GM12872 (cell line): Measurements from ENCODE around the gene NT5DC4.

Experiments
- CTCF ChIP-seq: IDR thresholded peaks from 3 replicates; pipeline ENCODE4 v1.5.1; 2011; ENCODE audit warnings: low read depth, mild to moderate bottlenecking, low read length, moderate library complexity; ENCODE audit not compliant: insufficient read depth

The NT5DC4 gene

DNA sequence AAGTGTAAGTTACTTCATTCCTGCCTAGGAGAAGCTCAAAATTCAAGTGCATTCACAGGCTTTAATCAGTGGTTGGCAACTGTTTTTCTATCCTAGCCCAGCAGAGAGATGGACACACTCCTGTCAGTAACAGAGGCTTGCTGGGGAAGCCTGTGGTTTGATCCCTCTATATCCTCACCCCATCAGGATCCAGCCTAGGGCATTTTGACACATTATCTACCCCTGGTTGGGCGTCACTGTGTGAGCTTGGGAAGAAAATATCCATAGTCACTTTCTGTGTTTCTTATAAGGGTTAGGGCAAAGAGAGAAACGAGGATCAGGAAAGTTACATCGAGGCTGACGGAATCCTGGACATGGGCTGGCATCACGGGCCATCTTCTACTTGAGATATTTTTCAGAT, 10.0 kb downstream of the NT5DC4 start:
- no peak for TF ChIP-seq CTCF

DNA sequence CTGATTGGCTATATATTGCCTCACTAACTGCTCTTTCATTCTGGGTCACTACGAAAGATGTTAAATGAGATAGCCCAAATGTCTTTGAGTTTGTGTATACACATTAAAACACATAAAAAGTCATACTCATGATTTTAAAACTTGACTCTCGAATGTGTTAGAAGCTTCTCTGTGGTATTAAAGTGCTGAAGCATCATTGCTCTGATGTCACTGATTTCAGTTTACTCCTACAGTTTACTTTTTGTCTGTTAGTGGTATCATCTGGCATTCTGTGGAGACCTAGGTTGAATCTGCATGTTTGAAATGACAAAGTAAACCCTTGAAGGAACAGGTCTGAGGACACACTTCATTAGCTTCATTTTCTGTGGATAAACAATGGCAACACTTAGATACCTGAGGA, 10.7 kb downstream of the NT5DC4 start:
- TF ChIP-seq CTCF, result no peak

- no peak for TF ChIP-seq CTCF
These were observed 12.6 kb downstream of the NT5DC4 start for GRCh38 chr2:112733456-112733855.

DNA sequence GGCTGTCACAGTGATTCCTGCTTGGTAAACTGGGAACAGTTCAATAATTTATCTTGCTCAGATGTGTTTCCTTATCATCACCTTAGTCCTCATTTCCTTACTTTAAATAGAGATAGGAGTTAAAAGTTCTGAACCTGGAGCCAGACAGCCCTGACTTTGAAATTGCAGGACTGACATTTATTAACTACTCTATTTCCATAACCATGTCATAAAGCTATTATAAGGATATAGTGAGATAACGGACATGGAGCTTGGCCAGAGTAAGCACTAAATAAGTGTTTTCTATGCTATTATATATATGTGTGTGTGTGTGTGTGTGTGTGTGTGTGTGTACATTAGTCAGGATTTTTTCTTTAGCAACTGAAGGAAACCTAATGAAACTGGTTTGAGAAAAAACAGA, 13.1 kb downstream of the NT5DC4 start:
- no peak for TF ChIP-seq CTCF

GRCh38 chr2:112737542-112738232, 16.9 kb downstream of the NT5DC4 start:
- TF ChIP-seq CTCF, result no peak

- no peak for TF ChIP-seq CTCF
These were observed 19.7 kb downstream of the NT5DC4 start for GRCh38 chr2:112740527-112740926.

DNA sequence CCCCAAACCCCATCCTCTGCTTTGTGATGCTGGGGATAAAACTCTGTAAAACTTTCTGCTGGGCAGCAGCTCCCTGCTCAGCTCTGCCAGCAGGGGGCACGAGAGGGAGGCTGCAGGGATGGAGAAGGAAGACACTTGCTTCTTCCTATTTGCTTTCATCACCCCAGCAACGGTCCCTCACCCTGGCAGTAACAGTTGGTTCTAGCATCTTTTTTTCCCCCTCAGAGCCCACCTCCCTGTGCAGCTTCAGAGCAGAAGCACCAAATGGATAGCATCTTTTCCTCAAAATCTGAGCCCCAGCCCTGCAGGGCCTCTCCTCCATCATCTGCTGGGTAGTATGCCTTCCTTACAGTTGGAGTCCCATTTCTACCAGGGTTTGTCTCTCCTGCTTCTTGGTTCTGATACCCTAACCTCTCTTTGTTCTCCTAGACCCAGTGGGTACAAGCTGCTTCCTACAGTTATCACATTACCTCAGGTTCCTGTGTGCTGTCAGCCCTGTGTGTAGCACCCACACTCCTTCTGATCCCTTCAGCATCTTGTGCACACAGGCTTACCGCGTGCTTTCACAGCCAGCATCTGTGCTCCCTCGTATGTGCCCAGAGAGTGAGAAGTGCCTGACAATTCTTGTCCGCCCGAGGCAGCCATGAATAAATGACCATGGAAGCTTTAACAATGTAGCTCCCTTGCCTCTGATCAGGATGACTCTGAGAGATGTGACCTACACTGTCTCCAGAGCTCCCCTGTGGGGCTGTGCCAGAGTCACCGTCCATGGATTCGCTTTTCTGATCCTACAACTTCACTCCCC, 29.1 kb downstream of the NT5DC4 start:
- TF ChIP-seq CTCF, result peak; percentile 98
